ENCODE data around the gene CYP3A5.
"Not testable (repeated sequence)": the region's sequence is repeated elsewhere in the genome, so short reads cannot be mapped to it uniquely, and the experiment has no call there.

CYP3A5 gene

DNA sequence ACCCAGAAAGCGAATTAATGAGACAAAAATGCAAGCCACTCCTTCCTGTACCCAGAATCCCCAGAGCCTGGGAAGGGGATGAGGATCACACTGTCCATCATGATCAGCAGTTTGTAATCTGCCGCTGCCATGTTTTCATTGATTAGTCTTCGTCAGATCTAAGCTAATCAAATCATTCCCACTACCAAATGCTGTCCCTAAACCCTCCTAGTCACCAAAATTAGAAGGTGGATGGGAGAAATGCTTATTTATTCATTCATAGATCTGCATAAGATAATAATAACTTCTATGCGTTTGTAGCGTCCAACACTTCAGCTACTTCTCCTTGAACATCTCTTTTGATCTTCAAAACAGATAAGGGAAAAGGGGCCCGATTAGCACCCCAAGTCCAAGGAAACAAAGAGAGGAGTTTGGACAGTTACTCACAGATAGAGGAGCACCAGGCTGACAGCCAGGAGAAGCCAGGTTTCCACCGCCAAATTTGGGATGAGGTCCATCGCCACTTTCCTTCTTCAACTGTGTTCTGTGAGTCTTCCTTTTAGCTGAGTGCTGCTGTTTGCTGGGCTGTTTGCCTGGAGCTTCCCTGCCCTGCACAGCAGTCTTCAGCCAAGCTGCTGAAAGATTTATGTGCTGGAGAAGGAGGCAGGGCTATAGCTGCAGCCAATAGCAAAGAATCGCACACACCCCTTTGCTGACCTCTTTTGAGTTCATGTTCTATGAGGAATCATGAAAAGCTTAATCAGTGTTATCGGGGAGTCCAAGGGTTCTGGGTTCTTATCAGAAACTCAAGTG lies at the start of gene CYP3A5:
Gene CYP3A5 (minus strand): TSS at position 597 of the 792 bp plus-strand sequence. CDS start 100 bp downstream, at position 497.
- Histone ChIP-seq H3K27me3 (ENCODE audit: insufficient read depth, low read length) (no peaks in the 10 kb centered on the region), H3K4me3 (ENCODE audit: low read length) (no peak within 1 kb of the TSS), H3K4me1 (ENCODE audit: insufficient read depth, low read length) (no peaks in the 10 kb centered on the region), H3K36me3 (ENCODE audit: insufficient read depth, low read length) (no peaks in the 10 kb centered on the region), H2AFZ (ENCODE audit: low read depth, low read length) (no peak within 1 kb of the TSS), H3K9me3 (ENCODE audit: low read length) (peaks cover 2% of the 10 kb centered on the region)

DNA sequence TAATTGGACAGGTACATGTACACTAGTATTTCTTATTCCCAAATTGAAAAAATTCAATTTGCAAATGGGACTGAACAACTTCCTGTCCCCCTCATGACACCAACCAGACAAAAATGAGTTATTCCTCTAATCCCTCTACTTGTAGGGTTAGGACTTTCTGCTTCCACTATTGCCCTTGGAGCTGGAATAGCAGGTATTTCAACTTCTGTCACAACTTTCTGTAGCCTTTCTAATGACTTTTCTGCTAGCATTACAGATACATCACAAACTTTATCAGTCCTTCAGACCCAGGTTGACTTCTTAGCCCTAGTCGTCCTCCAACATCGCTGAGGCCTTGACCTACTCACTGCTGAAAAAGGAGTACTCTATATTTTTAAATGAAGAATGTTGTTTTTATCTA lies 48.8 kb upstream of the CYP3A5 start:
- no peaks in the 10 kb centered on the region for H3K4me1 ChIP-seq (ENCODE audit: insufficient read depth, low read length)
- H3K4me3 ChIP-seq (ENCODE audit: low read length): no peak overlapping the region
- no peaks in the 10 kb centered on the region for H3K9me3 ChIP-seq (ENCODE audit: low read length)
- no peaks in the 10 kb centered on the region for H3K27me3 ChIP-seq (ENCODE audit: insufficient read depth, low read length)
- H2AFZ ChIP-seq (ENCODE audit: low read depth, low read length): no peak overlapping the region
- H3K36me3 ChIP-seq (ENCODE audit: insufficient read depth, low read length): no peaks in the 10 kb centered on the region

DNA sequence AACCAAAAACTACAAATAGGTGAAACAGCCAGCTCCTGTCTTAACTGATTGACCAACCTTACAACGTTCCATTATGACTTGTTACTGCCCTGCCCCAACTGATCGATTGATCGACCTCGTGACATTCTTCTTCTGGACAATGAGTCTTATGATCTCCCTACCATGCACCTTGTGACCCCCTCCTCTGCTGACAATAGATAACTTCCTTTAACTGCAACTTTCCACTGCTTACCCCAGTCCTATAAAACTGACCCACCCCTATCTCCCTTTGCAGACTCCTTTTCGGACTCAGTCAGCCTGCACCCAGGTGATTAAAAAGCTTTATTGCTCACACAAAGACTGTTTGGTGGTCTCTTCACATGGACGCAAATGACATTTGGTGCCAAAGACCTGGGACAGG lies 43.4 kb upstream of the CYP3A5 start:
- H3K4me1 ChIP-seq (ENCODE audit: insufficient read depth, low read length); H3K9me3 ChIP-seq (ENCODE audit: low read length); H3K27me3 ChIP-seq (ENCODE audit: insufficient read depth, low read length); H2AFZ ChIP-seq (ENCODE audit: low read depth, low read length); H3K36me3 ChIP-seq (ENCODE audit: insufficient read depth, low read length); H3K4me3 ChIP-seq (ENCODE audit: low read length): not testable (repeated sequence)

DNA sequence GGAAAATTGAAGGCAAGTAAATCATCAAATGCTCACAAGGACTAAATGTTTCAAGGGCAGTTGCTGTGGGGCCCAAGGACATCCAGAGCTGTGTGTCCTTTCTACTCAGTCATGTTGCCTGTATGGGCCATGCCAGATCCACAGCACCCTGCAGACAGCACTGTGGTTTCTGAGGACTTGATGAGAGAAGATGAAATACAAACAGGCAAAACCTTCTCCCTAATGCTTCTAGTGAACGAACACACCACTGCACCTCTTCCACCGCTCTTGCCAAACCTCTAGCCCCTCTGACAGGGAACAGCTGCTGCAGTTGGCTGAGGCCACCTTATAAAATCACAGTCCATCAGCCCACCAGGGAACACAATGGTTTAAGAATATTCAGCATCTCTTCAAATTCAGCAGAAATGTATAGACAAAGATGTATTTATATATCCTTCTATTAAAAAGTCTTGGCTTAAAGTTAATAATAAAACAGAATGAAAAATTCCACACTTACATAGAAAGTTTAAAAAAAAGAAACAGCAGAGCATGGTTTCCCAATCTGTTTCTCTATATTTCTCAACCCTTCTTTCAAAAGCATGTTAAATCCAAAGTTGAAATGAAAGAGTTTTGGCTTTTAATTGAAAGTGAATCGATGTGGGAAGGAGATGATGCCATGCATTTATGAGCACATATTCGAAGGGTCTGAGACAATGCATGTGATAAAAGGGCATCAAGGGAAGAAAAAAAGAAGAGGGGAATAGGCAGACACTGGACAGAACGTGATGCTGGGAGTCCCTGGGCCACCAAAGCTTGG lies 41.2 kb upstream of the CYP3A5 start:
- Histone ChIP-seq H3K27me3 (ENCODE audit: insufficient read depth, low read length) (no peaks in the 10 kb centered on the region), H3K4me1 (ENCODE audit: insufficient read depth, low read length) (no peaks in the 10 kb centered on the region), H3K36me3 (ENCODE audit: insufficient read depth, low read length) (no peaks in the 10 kb centered on the region), H3K9me3 (ENCODE audit: low read length) (no peaks in the 10 kb centered on the region), H3K4me3 (ENCODE audit: low read length) (no peak overlapping the region), H2AFZ (ENCODE audit: low read depth, low read length) (no peak overlapping the region)

DNA sequence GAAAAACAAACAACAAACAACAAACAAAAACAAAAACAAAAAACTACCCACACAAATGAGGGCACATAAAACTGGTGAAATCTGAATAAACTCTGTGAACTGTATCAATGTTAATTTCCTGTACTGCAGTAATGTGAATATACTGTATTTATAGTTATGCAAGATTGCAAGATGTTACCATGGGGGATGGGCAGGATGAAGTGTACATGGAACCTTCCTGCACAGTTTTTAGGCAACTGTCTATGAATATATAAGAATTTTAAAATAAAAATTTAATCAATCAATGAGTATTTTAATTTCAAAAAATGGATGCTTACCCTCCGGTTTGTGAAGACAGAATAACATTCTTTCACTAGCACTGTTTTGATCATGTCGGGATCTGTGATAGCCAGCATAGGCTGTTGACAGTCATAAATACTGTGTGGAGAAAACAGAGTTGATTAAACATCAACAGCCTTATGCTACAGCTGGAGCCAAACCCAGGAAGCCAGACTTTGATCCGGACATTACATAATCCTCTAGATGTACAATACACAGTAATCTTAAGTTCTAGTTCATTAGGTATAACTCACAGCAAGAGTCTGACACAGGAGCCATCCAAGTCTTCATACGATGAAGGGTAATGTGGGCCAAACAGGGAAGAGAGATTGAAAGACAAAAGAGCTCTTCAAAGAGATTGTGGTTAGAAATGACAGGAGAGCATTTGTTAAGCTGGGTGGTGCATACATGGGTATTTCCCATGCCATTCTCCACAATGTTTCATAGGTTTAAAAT lies 40.4 kb upstream of the CYP3A5 start:
- H2AFZ ChIP-seq (ENCODE audit: low read depth, low read length): no peak overlapping the region
- H3K9me3 ChIP-seq (ENCODE audit: low read length): no peaks in the 10 kb centered on the region
- no peaks in the 10 kb centered on the region for H3K36me3 ChIP-seq (ENCODE audit: insufficient read depth, low read length)
- no peaks in the 10 kb centered on the region for H3K4me1 ChIP-seq (ENCODE audit: insufficient read depth, low read length)
- H3K27me3 ChIP-seq (ENCODE audit: insufficient read depth, low read length): no peaks in the 10 kb centered on the region
- H3K4me3 ChIP-seq (ENCODE audit: low read length): no peak overlapping the region

DNA sequence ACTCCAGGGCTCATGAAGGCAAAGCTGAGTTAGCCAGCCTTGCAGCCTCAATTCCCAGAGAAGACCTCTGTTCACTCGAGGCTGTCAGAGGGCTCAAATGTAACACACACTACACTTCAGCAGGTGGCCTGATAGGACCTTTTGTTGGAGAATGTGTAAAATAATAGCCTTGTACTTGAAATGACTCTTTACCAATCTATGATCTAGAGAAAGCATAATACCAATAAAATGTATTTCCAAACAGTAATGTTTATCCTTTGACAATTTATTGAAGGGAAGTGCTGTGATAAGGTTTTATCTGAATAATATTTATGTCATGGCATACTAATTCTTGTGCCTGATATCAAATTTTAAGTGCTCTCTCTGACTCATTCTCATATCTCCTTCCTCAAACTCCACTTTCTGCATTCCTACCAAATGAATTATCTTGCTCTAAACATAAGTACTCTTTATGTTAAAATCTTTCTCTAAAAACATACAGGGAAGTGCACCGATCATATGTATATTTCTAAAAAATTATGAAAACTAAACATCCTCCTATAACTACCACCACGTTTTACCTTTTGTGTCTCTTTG lies 34.3 kb upstream of the CYP3A5 start:
- no peak overlapping the region for H2AFZ ChIP-seq (ENCODE audit: low read depth, low read length)
- no peaks in the 10 kb centered on the region for H3K36me3 ChIP-seq (ENCODE audit: insufficient read depth, low read length)
- no peaks in the 10 kb centered on the region for H3K27me3 ChIP-seq (ENCODE audit: insufficient read depth, low read length)
- no peaks in the 10 kb centered on the region for H3K4me1 ChIP-seq (ENCODE audit: insufficient read depth, low read length)
- no peak overlapping the region for H3K4me3 ChIP-seq (ENCODE audit: low read length)
- H3K9me3 ChIP-seq (ENCODE audit: low read length): no peaks in the 10 kb centered on the region

DNA sequence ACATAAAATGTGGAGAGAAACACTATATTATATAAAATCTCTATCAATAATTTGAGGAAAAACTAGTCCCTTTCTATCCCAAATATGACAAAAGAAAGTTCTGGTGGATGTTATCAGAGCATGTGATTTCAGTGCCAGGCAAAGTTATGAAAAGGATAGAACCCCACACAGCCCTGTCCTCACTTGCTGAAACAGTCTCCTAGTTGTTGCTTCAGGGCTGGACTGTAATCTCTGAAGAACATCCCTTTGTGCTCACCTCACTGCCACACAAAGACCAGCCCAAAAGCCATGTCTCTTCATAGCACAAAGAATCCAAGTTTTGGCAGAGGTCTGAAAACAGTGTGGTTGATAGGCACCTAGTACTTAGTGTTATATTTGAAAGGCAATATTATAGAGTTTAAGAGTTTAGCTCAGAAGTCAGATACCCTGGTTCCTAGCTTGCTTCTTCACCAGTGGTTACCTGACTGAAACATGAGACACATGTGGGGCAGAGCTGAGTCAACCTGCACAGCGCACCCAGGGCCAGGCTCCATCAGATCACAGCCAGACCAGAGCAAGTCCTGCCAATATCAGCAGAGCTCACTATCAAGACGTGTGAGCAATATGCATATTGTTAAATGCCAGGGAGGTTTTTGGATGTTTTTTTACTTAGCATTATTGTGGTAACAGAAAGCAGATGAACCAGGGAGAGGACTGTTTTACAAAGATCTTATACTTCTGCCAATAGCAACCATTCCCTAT lies 30.2 kb upstream of the CYP3A5 start:
- Histone ChIP-seq H3K4me1 (ENCODE audit: insufficient read depth, low read length) (no peaks in the 10 kb centered on the region), H3K27me3 (ENCODE audit: insufficient read depth, low read length) (no peaks in the 10 kb centered on the region), H3K9me3 (ENCODE audit: low read length) (no peaks in the 10 kb centered on the region), H3K36me3 (ENCODE audit: insufficient read depth, low read length) (no peaks in the 10 kb centered on the region), H2AFZ (ENCODE audit: low read depth, low read length) (no peak overlapping the region), H3K4me3 (ENCODE audit: low read length) (no peak overlapping the region)

DNA sequence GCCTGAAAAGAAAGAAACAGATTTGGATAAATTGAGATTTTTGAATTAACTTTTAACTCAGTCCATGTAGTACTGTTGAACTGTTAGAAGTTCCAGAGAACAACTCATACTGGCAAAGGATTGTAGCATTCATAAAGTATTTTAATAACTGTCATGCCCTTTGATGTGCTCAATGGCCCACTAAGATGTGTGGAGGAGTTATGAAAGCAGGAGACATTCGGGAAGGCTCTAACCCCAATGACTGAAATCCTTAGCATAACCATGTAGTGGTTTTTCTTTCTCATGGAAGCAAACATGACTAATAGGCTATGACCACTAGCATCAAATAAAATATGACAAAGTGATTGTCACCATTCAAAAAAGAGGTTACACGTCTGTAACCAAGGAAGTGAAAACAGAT lies 29.5 kb upstream of the CYP3A5 start:
- Histone ChIP-seq H2AFZ (ENCODE audit: low read depth, low read length) (no peak overlapping the region), H3K9me3 (ENCODE audit: low read length) (no peaks in the 10 kb centered on the region)

DNA sequence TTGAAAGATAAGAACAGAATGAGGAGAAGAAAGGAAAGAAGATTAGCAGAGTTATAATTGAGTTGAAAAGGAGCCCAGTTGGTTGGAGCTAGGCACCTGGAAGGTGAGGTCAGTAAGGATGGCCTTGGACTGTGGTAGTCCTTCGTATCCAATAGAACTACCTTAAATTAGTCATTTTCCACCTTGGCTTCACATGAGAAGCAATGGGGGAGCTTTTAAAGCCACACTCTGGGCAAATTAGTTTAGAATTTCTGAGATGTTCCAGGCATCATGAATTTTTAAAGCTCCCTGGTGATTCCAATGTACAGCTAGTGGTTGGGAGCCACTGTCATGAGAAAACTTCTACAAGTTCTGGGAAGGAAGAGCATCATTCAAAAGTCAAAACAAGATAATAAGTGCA lies 27.3 kb upstream of the CYP3A5 start:
- no peaks in the 10 kb centered on the region for H3K36me3 ChIP-seq (ENCODE audit: insufficient read depth, low read length)
- no peak overlapping the region for H3K4me3 ChIP-seq (ENCODE audit: low read length)

More for the DNA sequence above, 29.5 kb upstream of the CYP3A5 start:
- Histone ChIP-seq H3K36me3 (ENCODE audit: insufficient read depth, low read length) (no peaks in the 10 kb centered on the region), H3K27me3 (ENCODE audit: insufficient read depth, low read length) (no peaks in the 10 kb centered on the region), H3K4me1 (ENCODE audit: insufficient read depth, low read length) (no peaks in the 10 kb centered on the region), H3K4me3 (ENCODE audit: low read length) (no peak overlapping the region)

DNA sequence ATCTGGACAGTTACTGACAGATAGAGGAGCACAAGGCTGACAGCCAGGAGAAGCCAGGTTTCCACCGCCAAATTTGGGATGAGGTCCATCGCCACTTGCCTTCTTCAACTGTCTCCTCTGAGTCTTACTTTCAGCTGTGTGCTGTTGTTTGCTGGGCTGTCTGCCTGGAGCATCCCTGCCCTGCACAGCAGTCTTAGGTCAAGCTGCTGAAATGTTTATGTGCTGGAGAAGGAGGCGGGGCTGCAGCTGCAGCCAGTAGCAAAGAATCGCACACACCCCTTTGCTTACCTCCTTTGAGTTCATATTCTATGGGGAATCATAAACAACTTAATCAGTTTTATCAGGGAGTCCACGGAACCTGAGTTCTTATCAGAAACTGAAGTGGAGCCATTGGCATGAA lies 20.1 kb upstream of the CYP3A5 start:
- no peak overlapping the region for H2AFZ ChIP-seq (ENCODE audit: low read depth, low read length)
- peaks cover 2% of the 10 kb centered on the region for H3K27me3 ChIP-seq (ENCODE audit: insufficient read depth, low read length)
- no peaks in the 10 kb centered on the region for H3K4me1 ChIP-seq (ENCODE audit: insufficient read depth, low read length)
- no peak overlapping the region for H3K4me3 ChIP-seq (ENCODE audit: low read length)
- no peaks in the 10 kb centered on the region for H3K36me3 ChIP-seq (ENCODE audit: insufficient read depth, low read length)
- H3K9me3 ChIP-seq (ENCODE audit: low read length): no peaks in the 10 kb centered on the region

More for the DNA sequence above, 27.3 kb upstream of the CYP3A5 start:
- Histone ChIP-seq H3K9me3 (ENCODE audit: low read length) (no peaks in the 10 kb centered on the region), H2AFZ (ENCODE audit: low read depth, low read length) (no peak overlapping the region), H3K27me3 (ENCODE audit: insufficient read depth, low read length) (no peaks in the 10 kb centered on the region), H3K4me1 (ENCODE audit: insufficient read depth, low read length) (no peaks in the 10 kb centered on the region)

DNA sequence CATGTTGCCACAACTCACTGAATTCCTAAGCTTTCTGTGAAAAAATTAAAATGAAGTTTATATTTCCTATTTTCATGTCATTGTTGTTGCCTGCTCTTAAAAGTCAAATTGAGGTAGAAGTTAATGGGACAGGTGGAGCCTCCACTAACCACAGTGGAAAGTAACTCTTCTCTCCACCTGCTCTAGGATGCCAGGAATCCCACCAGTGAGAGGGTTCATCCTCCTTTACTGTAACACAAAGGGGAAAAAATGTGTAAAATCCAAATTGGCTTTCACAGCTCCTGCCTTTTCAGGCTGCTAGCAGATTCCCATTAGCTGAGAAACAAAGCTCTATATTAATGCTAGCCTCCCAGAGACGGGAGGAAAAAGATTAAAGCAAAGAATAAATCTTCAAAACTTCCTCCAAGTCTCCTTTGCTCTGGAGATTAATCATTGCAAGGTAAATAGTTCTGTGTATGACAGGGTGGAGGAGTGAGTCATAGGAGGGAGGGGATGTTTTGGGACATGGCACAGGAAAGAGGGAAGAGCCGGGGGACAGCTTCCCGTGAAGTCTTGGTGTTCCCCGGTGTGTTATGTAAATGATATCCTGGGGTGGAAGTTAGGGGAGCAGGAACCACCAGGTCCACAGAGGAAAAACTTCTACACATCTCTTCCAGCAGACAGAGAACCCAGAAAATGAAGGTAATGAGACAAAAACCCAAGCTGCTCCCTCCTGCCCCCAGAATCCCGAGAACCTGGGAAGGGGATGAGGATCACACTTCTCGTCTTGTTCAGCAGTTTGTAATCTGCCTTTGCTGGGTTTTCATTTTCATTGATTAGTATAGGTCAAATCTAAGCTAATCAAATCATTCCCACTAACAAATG lies 19.3 kb upstream of the CYP3A5 start:
- H2AFZ ChIP-seq (ENCODE audit: low read depth, low read length); H3K27me3 ChIP-seq (ENCODE audit: insufficient read depth, low read length); H3K4me3 ChIP-seq (ENCODE audit: low read length); H3K9me3 ChIP-seq (ENCODE audit: low read length); H3K4me1 ChIP-seq (ENCODE audit: insufficient read depth, low read length); H3K36me3 ChIP-seq (ENCODE audit: insufficient read depth, low read length): not testable (repeated sequence)

DNA sequence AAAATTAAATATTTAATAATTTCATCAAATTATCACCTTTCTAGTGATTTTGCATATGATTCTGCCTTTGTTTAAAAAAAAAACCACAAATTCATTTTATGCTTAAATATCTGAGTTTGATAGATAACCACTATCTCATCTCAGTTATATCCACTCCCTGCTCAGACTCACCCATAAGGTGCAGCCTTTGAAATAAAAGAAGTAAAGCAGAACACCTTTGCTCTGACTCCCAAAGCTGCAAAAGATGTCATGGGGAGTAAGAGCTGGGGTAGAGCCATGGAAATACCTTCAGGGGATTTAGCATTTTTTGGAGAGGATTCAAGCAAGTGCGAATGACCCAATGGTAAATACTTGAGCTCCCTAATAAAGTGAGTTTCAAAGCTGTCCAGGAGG lies 15.1 kb upstream of the CYP3A5 start:
- Histone ChIP-seq H3K4me3 (ENCODE audit: low read length) (no peak overlapping the region), H3K36me3 (ENCODE audit: insufficient read depth, low read length) (no peaks in the 10 kb centered on the region), H2AFZ (ENCODE audit: low read depth, low read length) (no peak overlapping the region), H3K4me1 (ENCODE audit: insufficient read depth, low read length) (peaks cover 9% of the 10 kb centered on the region), H3K9me3 (ENCODE audit: low read length) (no peaks in the 10 kb centered on the region), H3K27me3 (ENCODE audit: insufficient read depth, low read length) (peaks cover 2% of the 10 kb centered on the region)
